IMR-90 (cell line): ENCODE measurements around the gene LRRC1.

Source experiments
- BHLHE40 ChIP-seq: fragments of 150-350 bp; IDR thresholded peaks from 2 replicates; pipeline ENCODE4 v1.6.1; 2016; ENCODE audit warnings: mild to moderate bottlenecking, low read depth, low read length
- CEBPB ChIP-seq: IDR thresholded peaks from 2 replicates; pipeline ENCODE4 v1.6.1; 2012; ENCODE audit warnings: low read depth, low read length, improper control_type of control experiment
- MXI1 ChIP-seq: IDR thresholded peaks from 2 replicates; pipeline ENCODE4 v1.6.1; 2012; ENCODE audit warnings: low read depth, mild to moderate bottlenecking, low read length, moderate library complexity, borderline replicate concordance
- POLR2A ChIP-seq: IDR thresholded peaks from 2 replicates; pipeline ENCODE4 v1.6.1; 2012; ENCODE audit warnings: mild to moderate bottlenecking, low read depth, low read length
- RAD21 ChIP-seq: IDR thresholded peaks from 2 replicates; pipeline ENCODE4 v1.6.1; 2012; ENCODE audit warnings: low read length, improper control_type of control experiment
- RCOR1 ChIP-seq: IDR thresholded peaks from 2 replicates; pipeline ENCODE4 v1.6.1; 2012; ENCODE audit warnings: mild to moderate bottlenecking, low read length, improper control_type of control experiment; ENCODE audit not compliant: insufficient replicate concordance
- RFX5 ChIP-seq: IDR thresholded peaks from 2 replicates; pipeline ENCODE4 v1.8.0; 2012; ENCODE audit warnings: low read depth, mild to moderate bottlenecking, low read length, moderate library complexity
- SMC3 ChIP-seq: fragments of 150-350 bp; IDR thresholded peaks from 2 replicates; pipeline ENCODE4 v1.6.1; 2016; ENCODE audit warnings: low read depth, mild to moderate bottlenecking, antibody characterized with exemption, low read length, moderate library complexity
- TF ChIP-seq, protein P1 (sequence below): conservative IDR thresholded peaks from 2 replicates; pipeline ENCODE4 v1.5.1; 2012; ENCODE audit warnings: mild to moderate bottlenecking, low read depth, low read length, improper control_type of control experiment
- TF ChIP-seq, protein P2 (sequence below): fragments of 150-350 bp; IDR thresholded peaks from 2 replicates; pipeline ENCODE4 v1.6.1; 2017; ENCODE audit warnings: mild to moderate bottlenecking, antibody characterized with exemption, low read length, low read depth

DNA sequence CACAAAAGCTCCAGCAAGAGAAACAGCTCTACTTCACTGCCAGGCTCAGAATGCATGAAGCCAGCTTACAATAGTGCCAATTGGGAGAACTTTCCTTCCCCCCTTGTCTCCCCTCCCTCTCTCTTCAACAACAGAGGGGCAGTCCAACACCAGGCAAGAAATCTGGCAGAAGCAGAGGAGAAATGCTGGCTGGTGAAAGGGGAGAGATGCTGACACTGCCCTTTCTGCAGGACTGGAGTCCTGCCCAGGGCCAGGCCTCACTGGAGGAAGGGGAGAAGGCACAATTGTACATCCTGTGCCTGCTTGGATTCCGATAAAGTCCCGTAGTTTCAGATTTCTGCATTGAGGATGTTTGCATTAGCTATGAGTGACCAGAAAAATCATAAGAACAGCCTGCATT, 148.6 kb downstream of the LRRC1 start:
- TF ChIP-seq, protein P1, sequence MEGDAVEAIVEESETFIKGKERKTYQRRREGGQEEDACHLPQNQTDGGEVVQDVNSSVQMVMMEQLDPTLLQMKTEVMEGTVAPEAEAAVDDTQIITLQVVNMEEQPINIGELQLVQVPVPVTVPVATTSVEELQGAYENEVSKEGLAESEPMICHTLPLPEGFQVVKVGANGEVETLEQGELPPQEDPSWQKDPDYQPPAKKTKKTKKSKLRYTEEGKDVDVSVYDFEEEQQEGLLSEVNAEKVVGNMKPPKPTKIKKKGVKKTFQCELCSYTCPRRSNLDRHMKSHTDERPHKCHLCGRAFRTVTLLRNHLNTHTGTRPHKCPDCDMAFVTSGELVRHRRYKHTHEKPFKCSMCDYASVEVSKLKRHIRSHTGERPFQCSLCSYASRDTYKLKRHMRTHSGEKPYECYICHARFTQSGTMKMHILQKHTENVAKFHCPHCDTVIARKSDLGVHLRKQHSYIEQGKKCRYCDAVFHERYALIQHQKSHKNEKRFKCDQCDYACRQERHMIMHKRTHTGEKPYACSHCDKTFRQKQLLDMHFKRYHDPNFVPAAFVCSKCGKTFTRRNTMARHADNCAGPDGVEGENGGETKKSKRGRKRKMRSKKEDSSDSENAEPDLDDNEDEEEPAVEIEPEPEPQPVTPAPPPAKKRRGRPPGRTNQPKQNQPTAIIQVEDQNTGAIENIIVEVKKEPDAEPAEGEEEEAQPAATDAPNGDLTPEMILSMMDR = no peak
- TF ChIP-seq MXI1 = no peak
- no peak for TF ChIP-seq RFX5
- TF ChIP-seq, protein P2, sequence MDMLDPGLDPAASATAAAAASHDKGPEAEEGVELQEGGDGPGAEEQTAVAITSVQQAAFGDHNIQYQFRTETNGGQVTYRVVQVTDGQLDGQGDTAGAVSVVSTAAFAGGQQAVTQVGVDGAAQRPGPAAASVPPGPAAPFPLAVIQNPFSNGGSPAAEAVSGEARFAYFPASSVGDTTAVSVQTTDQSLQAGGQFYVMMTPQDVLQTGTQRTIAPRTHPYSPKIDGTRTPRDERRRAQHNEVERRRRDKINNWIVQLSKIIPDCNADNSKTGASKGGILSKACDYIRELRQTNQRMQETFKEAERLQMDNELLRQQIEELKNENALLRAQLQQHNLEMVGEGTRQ = no peak
- no peak for TF ChIP-seq RAD21
- TF ChIP-seq POLR2A = no peak
- no peak for TF ChIP-seq CEBPB
- no peak for TF ChIP-seq RCOR1
- TF ChIP-seq SMC3 = no peak
- TF ChIP-seq BHLHE40 = no peak
